HepG2 (cell line): ENCODE data around the gene ULK4. TPM values are rescaled to one million over a fixed set of nuclear protein-coding genes. Genes with fewer than 3 reads are reported as not detected.

Source experiments
- ATAC-seq: fragments of 200-7000 bp; cut with Tn5 transposase; 3 replicates; pipeline ENCODE4 v1.9.1; 2020; ENCODE audit warnings: mild to moderate bottlenecking, moderate library complexity
- BruUV-seq: library from RNA; stranded (reverse); fragments of 400-500 nt; replicated peaks from 2 replicates; lab custom pipeline; 2021; lab: Mats Ljungman, UMichigan
- CTCF ChIA-PET: fragments of 300-600 bp; formaldehyde crosslinking; extraction: SDS; loops from one replicate; lab custom pipeline; 2021; ENCODE audit warnings: low total read pairs, inconsistent platforms, low intra/inter-chr PET ratio; lab: Yijun Ruan, JAX
- POLR2A ChIA-PET: fragments of 350-600 bp; sonication (Branson Sonifier 250); formaldehyde crosslinking; loops from one replicate; lab custom pipeline; 2020; ENCODE audit warnings: antibody characterized with exemption, inconsistent platforms; lab: Yijun Ruan, JAX
- DNase-seq: peaks from one replicate; pipeline ENCODE4 v3.0.0-alpha.2; 2015; ENCODE audit warnings: low spot score
- FAIRE-seq: peaks from 3 replicates; lab custom pipeline; 2011; peaks lifted over from hg19 to GRCh38; lab: Jason Lieb, UNC
- H2AFZ ChIP-seq: one replicate; pipeline ENCODE4 v1.6.1; 2011; ENCODE audit warnings: low read length, inconsistent platforms
- H3K27ac ChIP-seq: fragments of 300-600 bp; 3 replicates; pipeline ENCODE4 v1.8.0; 2011; ENCODE audit warnings: mixed run types, mild to moderate bottlenecking, mixed read lengths, low read length, inconsistent platforms; ENCODE audit not compliant: insufficient read depth; ENCODE audit errors: extremely low read length
- H3K27me3 ChIP-seq, 2 experiments: fragments of 200-600 bp in 1 of 2; 2 replicates in 1 of 2; 3 replicates in 1 of 2; pipeline versions ENCODE4 v1.6.0 to v1.8.0; 2011; ENCODE audit warnings: low read length in 2 of 2, mild to moderate bottlenecking in 2 of 2, moderate library complexity in 2 of 2, inconsistent platforms in 1 of 2; ENCODE audit not compliant: insufficient read depth in 2 of 2, control insufficient read depth in 1 of 2
- H3K36me3 ChIP-seq, 2 experiments: fragments of 200-600 bp in 1 of 2; replicated peaks in 1 of 2; 2 replicates in 1 of 2; 3 replicates in 1 of 2; pipeline versions ENCODE4 v1.5.1 to v1.8.0; 2011; ENCODE audit warnings: low read length in 2 of 2, inconsistent platforms in 1 of 2; ENCODE audit not compliant: insufficient read depth in 2 of 2, control insufficient read depth in 1 of 2
- H3K4me1 ChIP-seq: 2 replicates; pipeline ENCODE4 v1.5.1; 2012; ENCODE audit warnings: low read length, inconsistent platforms; ENCODE audit not compliant: insufficient read depth
- H3K4me2 ChIP-seq: 2 replicates; pipeline ENCODE4 v1.6.0; 2011; ENCODE audit warnings: low read depth, low read length, inconsistent platforms
- H3K4me3 ChIP-seq, 3 experiments: fragments of 200-600 bp in 1 of 3; sonication (generic), shearing (Covaris generic) in 1 of 3; replicated peaks in 1 of 3; 2 replicates each; pipeline ENCODE4 v1.5.1; 2011 to 2016; ENCODE audit warnings: low read length in 3 of 3, inconsistent platforms in 2 of 3, low read depth in 2 of 3, mild to moderate bottlenecking in 2 of 3, control low read depth in 1 of 3, mixed read lengths in 1 of 3; ENCODE audit not compliant: insufficient read depth in 1 of 3
- H3K79me2 ChIP-seq: one replicate; pipeline ENCODE4 v1.6.1; 2011; ENCODE audit warnings: low read length, inconsistent platforms; ENCODE audit not compliant: insufficient read depth
- H3K9ac ChIP-seq: 2 replicates; pipeline ENCODE4 v1.6.0; 2011; ENCODE audit warnings: mild to moderate bottlenecking, low read depth, low read length, inconsistent platforms; ENCODE audit not compliant: insufficient read depth
- H3K9me3 ChIP-seq: 2 replicates; pipeline ENCODE4 v1.5.1; 2012; ENCODE audit warnings: mild to moderate bottlenecking, low read length
- H4K20me1 ChIP-seq: 2 replicates; pipeline ENCODE4 v1.6.0; 2011; ENCODE audit warnings: inconsistent platforms, mild to moderate bottlenecking, low read length, moderate library complexity; ENCODE audit not compliant: insufficient read depth
- ADNP ChIP-seq: sonication (generic); formaldehyde crosslinking; IDR thresholded peaks from 2 replicates; pipeline ENCODE4 v1.4.0; 2020; ENCODE audit warnings: missing genetic modification reagents
- JUN ChIP-seq: sonication (generic); formaldehyde crosslinking; IDR thresholded peaks from 2 replicates; pipeline ENCODE4 v1.4.0; 2020; ENCODE audit warnings: mild to moderate bottlenecking, missing genetic modification reagents
- ZNF781 ChIP-seq: sonication (generic); formaldehyde crosslinking; IDR thresholded peaks from 2 replicates; pipeline ENCODE4 v1.5.1; 2020; ENCODE audit warnings: borderline replicate concordance, mild to moderate bottlenecking, missing genetic modification reagents; ENCODE audit errors: not compliant biosample characterization
- ZNF841 ChIP-seq: sonication (generic); formaldehyde crosslinking; IDR thresholded peaks from 2 replicates; pipeline ENCODE4 v1.8.1; 2023; ENCODE audit warnings: missing genetic modification reagents, borderline replicate concordance
- WGBS: methylation state at CpG from one replicate; pipeline ENCODE4 v1.1.6; 2017; ENCODE audit warnings: low lambda C conversion rate; 5-methylcytosine and 5-hydroxymethylcytosine counted together
- in situ Hi-C: cut with HindIII; loops from 2 replicates; pipeline ENCODE4 v1.10.0; 2017; ENCODE audit warnings: low pct_unique_long_range_greater_than_20kb; ENCODE audit not compliant: extremely low pct_ligation_motif_present
- intact Hi-C: fragments of 100-400 bp; cut with micrococcal nuclease; formaldehyde crosslinking; loops from one replicate; pipeline ENCODE4 v1.10.0; 2022; ENCODE audit not compliant: unreplicated experiment
- polyA plus RNA-seq, 8 experiments: library from polyadenylated mRNA; depleted of rRNA in 3 of 8; stranded (reverse) in 7 of 8; unstranded in 1 of 8; fragments of >200 nt; fragmentation: Illumina TruSeq in 4 of 8; extraction: Trizol in 4 of 8; gene quantifications; 2 replicates each; pipeline versions ENCODE4 v1.2.1 to v1.2.3, GENCODE V29; 2011 to 2016; ENCODE audit warnings: low read depth in 4 of 8, missing spikeins in 1 of 8, mixed read lengths in 1 of 8; ENCODE audit not compliant: insufficient read depth in 1 of 8
- total RNA-seq, 5 experiments: library from RNA; depleted of rRNA; stranded (reverse); fragments of >200 nt; fragmentation: Illumina TruSeq; extraction: Trizol; gene quantifications; 2 replicates each; pipeline ENCODE4 v1.2.3, GENCODE V29; 2016; ENCODE audit warnings: low read depth in 1 of 5
- TF ChIP-seq, protein P1 (sequence below): sonication (generic); formaldehyde crosslinking; IDR thresholded peaks from 2 replicates; pipeline ENCODE4 v1.5.1; 2020; ENCODE audit warnings: mild to moderate bottlenecking, missing genetic modification reagents, borderline replicate concordance
- TF ChIP-seq, protein P2 (sequence below): sonication (generic); formaldehyde crosslinking; IDR thresholded peaks from 2 replicates; pipeline ENCODE4 v1.4.0; 2020; ENCODE audit warnings: mild to moderate bottlenecking, missing genetic modification reagents
- TF ChIP-seq, protein P3 (sequence below): sonication (generic); formaldehyde crosslinking; IDR thresholded peaks from 2 replicates; pipeline ENCODE4 v1.4.0; 2020; ENCODE audit warnings: mild to moderate bottlenecking, missing genetic modification reagents

ULK4 gene
- total and polyA plus RNA-seq, 2 of the 13 experiments (the other 11 are each of a cell fraction or from before 2014, with no cell fraction given) = 6.7 to 11.8 TPM

DNA sequence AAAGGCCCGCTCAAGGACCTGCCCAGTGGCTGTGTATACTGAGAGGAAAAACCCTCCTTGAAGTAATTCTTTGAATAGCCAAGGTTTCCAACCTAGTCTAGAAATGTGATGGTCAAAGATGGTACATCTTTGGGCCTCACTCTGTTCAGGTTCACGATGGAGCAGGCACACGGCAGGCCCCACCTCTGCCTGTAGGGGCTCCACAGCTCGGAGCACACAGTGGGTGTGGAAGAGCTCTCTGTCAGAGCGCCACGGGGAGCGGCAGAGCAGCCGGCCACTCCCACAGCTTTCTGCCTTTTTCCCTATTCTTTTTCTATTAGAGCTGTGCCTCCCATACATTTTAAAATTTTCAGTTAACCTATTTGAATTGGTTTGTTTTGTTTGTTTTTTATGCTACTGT lies 673.1 kb downstream of the ULK4 start:
- no peaks in the 10 kb centered on the region for H3K36me3 ChIP-seq
- ATAC-seq (no peak), DNase-seq (no peak), FAIRE-seq (no peak)
- H4K20me1 ChIP-seq = no peaks in the 10 kb centered on the region
- H3K79me2 ChIP-seq = no peaks in the 10 kb centered on the region
- H3K9me3 ChIP-seq = no peaks in the 10 kb centered on the region
- ChIA-PET CTCF (no interaction called here), POLR2A (interaction anchor here (0.9 kb wide), 1 partner anchor 11 kb away, joined by 3 read pairs; no protein-coding TSS in a partner anchor)
- TF ChIP-seq, protein P1, sequence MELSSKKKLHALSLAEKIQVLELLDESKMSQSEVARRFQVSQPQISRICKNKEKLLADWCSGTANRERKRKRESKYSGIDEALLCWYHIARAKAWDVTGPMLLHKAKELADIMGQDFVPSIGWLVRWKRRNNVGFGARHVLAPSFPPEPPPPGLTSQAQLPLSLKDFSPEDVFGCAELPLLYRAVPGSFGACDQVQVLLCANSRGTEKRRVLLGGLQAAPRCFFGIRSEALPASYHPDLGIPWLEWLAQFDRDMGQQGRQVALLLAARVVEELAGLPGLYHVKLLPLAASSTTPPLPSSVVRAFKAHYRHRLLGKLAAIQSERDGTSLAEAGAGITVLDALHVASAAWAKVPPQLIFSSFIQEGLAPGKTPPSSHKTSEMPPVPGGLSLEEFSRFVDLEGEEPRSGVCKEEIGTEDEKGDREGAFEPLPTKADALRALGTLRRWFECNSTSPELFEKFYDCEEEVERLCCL (CRISPR knock-in tag) = no peak
- TF ChIP-seq, protein P2, sequence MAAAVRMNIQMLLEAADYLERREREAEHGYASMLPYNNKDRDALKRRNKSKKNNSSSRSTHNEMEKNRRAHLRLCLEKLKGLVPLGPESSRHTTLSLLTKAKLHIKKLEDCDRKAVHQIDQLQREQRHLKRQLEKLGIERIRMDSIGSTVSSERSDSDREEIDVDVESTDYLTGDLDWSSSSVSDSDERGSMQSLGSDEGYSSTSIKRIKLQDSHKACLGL (CRISPR knock-in tag) = no peak
- TF ChIP-seq ZNF781 (CRISPR knock-in tag) = no peak
- TF ChIP-seq ZNF841 (CRISPR knock-in tag) = no peak
- no peak for TF ChIP-seq ADNP (CRISPR knock-in tag)
- TF ChIP-seq JUN (CRISPR knock-in tag) = no peak
- TF ChIP-seq, protein P3, sequence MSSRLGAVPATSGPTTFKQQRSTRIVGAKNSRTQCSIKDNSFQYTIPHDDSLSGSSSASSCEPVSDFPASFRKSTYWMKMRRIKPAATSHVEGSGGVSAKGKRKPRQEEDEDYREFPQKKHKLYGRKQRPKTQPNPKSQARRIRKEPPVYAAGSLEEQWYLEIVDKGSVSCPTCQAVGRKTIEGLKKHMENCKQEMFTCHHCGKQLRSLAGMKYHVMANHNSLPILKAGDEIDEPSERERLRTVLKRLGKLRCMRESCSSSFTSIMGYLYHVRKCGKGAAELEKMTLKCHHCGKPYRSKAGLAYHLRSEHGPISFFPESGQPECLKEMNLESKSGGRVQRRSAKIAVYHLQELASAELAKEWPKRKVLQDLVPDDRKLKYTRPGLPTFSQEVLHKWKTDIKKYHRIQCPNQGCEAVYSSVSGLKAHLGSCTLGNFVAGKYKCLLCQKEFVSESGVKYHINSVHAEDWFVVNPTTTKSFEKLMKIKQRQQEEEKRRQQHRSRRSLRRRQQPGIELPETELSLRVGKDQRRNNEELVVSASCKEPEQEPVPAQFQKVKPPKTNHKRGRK (CRISPR knock-in tag) = no peak
- BruUV-seq = no TSS peak
- H3K4me3 ChIP-seq = no peak overlapping the region
- H3K9ac ChIP-seq = no peak overlapping the region
- H2AFZ ChIP-seq = no peak overlapping the region
- 97% methylated on average over 8 of the region's 8 CpGs for WGBS
- intact Hi-C loops (no loop called here), in situ Hi-C loops (no loop called here)
- H3K27me3 ChIP-seq = no peaks in the 10 kb centered on the region
- H3K4me1 ChIP-seq = peaks cover 60% of the 10 kb centered on the region
- H3K4me2 ChIP-seq = no peak overlapping the region
- no peak overlapping the region for H3K27ac ChIP-seq
